Articular chondrocyte of knee joint (primary cell): ENCODE measurements around the gene TBATA. TPM values are rescaled to one million over a fixed set of nuclear protein-coding genes. Genes with fewer than 3 reads are reported as not detected.

Source experiments
- small RNA-seq: library from RNA; depleted of rRNA; stranded (forward); fragments of <200 nt; gene quantifications from one replicate; pipeline ENCODE3, GENCODE V24; 2012
- total RNA-seq: library from RNA; depleted of rRNA; stranded (reverse); fragments of >200 nt; gene quantifications from 2 replicates; pipeline ENCODE4 v1.2.3, GENCODE V29; 2012

TBATA gene
- total RNA-seq: not detected in 2 replicates

GRCh38 chr10:70785190-70785589 lies at the start of gene TBATA:
Gene TBATA (minus strand): TSS chr10:70785377. CDS start chr10:70783379, 1,998 bp downstream.

GRCh38 chr10:70815504-70816219 lies 30.5 kb upstream of the TBATA start, which contains the start of gene SGPL1:
Gene SGPL1 (plus strand): TSS chr10:70815948. CDS start chr10:70816854, 906 bp downstream.

Small RNA genes lying within 50 kb of the gene (small RNA-seq; reads per million reads assigned to genes)
- not detected for gene RPS26P40

Other genes with a start within 250 kb of the TBATA start
- not detected in 2 replicates for gene PRF1, start 182.6 kb downstream of the TBATA start, total RNA-seq
- gene ADAMTS14, start 112.9 kb downstream of the TBATA start, total RNA-seq: 0.86 and 0.91 TPM in 2 replicates
- gene SGPL1, start 30.6 kb upstream of the TBATA start, total RNA-seq: 22.0 and 27.7 TPM in 2 replicates
- gene PCBD1, start 103.2 kb upstream of the TBATA start, total RNA-seq: 16.6 and 22.5 TPM in 2 replicates